ENCODE results near the gene PRRG2. TPM values are rescaled to one million over a fixed set of nuclear protein-coding genes. Genes with fewer than 3 reads are reported as not detected.

PRRG2 gene
- polyA plus RNA-seq, 1 of the 3 experiments (the other 2 are of a cell fraction): 0.44 TPM

- TF ChIP-seq ELF1 (IDR thresholded peaks at IDR 0.05): peak; percentile 49; the same call in 1 of the 2 replicates
- peak; percentile 97 for TF ChIP-seq POLR2AphosphoS5 (IDR thresholded peaks at IDR 0.05; ENCODE audit: low read depth, low read length)
- TF ChIP-seq SIN3A (IDR thresholded peaks at IDR 0.05; ENCODE audit: borderline replicate concordance, low read depth, low read length): peak; percentile 48; the same call in 1 of the 2 replicates
- no peak for TF ChIP-seq MXI1 (IDR thresholded peaks at IDR 0.05; ENCODE audit: low read depth, low read length)
- peak; percentile 67 for TF ChIP-seq YY1 (IDR thresholded peaks at IDR 0.05; ENCODE audit: low read depth)
- TF ChIP-seq MAX (IDR thresholded peaks at IDR 0.05; ENCODE audit: low read depth): peak; percentile 43; the same call in 1 of the 2 replicates
- peak; percentile 91 for TF ChIP-seq TAF1 (IDR thresholded peaks at IDR 0.05; ENCODE audit: borderline replicate concordance, low read depth, low read length)
- no peak for TF ChIP-seq SMC3 (IDR thresholded peaks at IDR 0.05; ENCODE audit: low read depth, low read length)
Measured at GRCh38 chr19:49590071-49590970, 9.2 kb downstream of the PRRG2 start (continued).

- Histone ChIP-seq H3K4me2 (peak within 1 kb of the TSS; percentile 99), H3K27me3 (ENCODE audit: insufficient read depth) (no peaks in the 10 kb centered on the region), H3K9me3 (no peaks in the 10 kb centered on the region), H3K9ac (peak within 1 kb of the TSS; percentile 88), H3K27ac (ENCODE audit: low read depth in 2 of 2, low read length in 1 of 2) (peak within 1 kb of the TSS; percentile 78 to 95), H3F3A (replicated peaks; ENCODE audit: insufficient read depth) (peaks cover 29% of the 10 kb centered on the region), H3K4me3 (ENCODE audit: low read depth in 2 of 2, low read length in 1 of 2) (peak within 1 kb of the TSS; percentile 79 to 90), H4K20me1 (ENCODE audit: insufficient read depth) (peaks cover 27% of the 10 kb centered on the region), H3K36me3 (replicated peaks in 1 of 2; ENCODE audit: control insufficient read depth in 1 of 2, insufficient read depth in 2 of 2, low read length in 1 of 2) (peaks cover 12 to 20% of the 10 kb centered on the region in 2 experiments), H3K9me2 (no peaks in the 10 kb centered on the region), H3K4me1 (ENCODE audit: control insufficient read depth in 1 of 2, insufficient read depth in 2 of 2, low read depth in 1 of 2, low read length in 1 of 2) (peaks cover 0 to 12% of the 10 kb centered on the region in 2 experiments; a peak in 1 of 4 replicates), H2AFZ (ENCODE audit: low read depth) (peak within 1 kb of the TSS; percentile 7; the same call in 1 of the 2 replicates), H3K79me2 (ENCODE audit: insufficient read depth) (peaks cover 37% of the 10 kb centered on the region)
- DNase-seq: peak; percentile 89
- TF ChIP-seq ELF1 (IDR thresholded peaks at IDR 0.05) (no peak), NFIC (IDR thresholded peaks at IDR 0.05; ENCODE audit: borderline replicate concordance) (no peak), POLR2AphosphoS5 (IDR thresholded peaks at IDR 0.05; ENCODE audit: low read depth, low read length) (peak; percentile 67; the same call in 1 of the 2 replicates), CHD2 (IDR thresholded peaks at IDR 0.05; ENCODE audit: low read length, partially characterized antibody) (no peak), YY1 (IDR thresholded peaks at IDR 0.05; ENCODE audit: low read depth) (peak; percentile 69), TAF1 (IDR thresholded peaks at IDR 0.05; ENCODE audit: borderline replicate concordance, low read depth, low read length) (peak; percentile 78), RCOR1 (IDR thresholded peaks at IDR 0.05; ENCODE audit: low read length) (peak; percentile 33; the same call in 1 of the 2 replicates), PBX3 (IDR thresholded peaks at IDR 0.05) (no peak), EP300 (IDR thresholded peaks at IDR 0.05; ENCODE audit: borderline replicate concordance in 1 of 2, low read depth in 1 of 2, low read length in 1 of 2) (no peak), MAX (IDR thresholded peaks at IDR 0.05; ENCODE audit: low read depth) (no peak; the same call in none of the 2 replicates), RAD21 (IDR thresholded peaks at IDR 0.05; ENCODE audit: low read length) (no peak)
- ChIA-PET POLR2A (interaction anchor here (1.1 to 1.5 kb wide), 2 partner anchors 10 to 49 kb away, joined by 3 to 11 read pairs; partner anchors contain the start of genes NOSIP, PRRG2 and RRAS), CTCF (interaction anchor here (1.0 to 1.5 kb wide), 7 partner anchors 21 to 112 kb away, joined by 3 to 7 read pairs (median 3); no protein-coding TSS in a partner anchor)
- under 1% methylated on average over 51 of the region's 66 CpGs for WGBS (ENCODE audit: low lambda C conversion rate)
Measured at GRCh38 chr19:49590971-49591730, 10.0 kb downstream of the PRRG2 start, which contains the start of gene PRR12. PRR12 (plus strand) TSS chr19:49591182; CDS start chr19:49591655, 473 bp downstream.

Data from SK-N-SH (cell line).